ENCODE measurements around the gene ATP9A. TPM values are rescaled to one million over a fixed set of nuclear protein-coding genes. Genes with fewer than 3 reads are reported as not detected.
"Not testable (repeated sequence)": the region's sequence is repeated elsewhere in the genome, so short reads cannot be mapped to it uniquely, and the experiment has no call there.

The ATP9A gene
- total RNA-seq, 2 donors from 2014 or later, result 0.07 to 4.1 TPM

- DNase-seq (ENCODE audit: low spot score in 2 of 2), result no peak
- ATAC-seq, result no peak
- H3K36me3 Mint-ChIP-seq, result no peaks in the 10 kb centered on the region
- H3K9me3 Mint-ChIP-seq, result no peaks in the 10 kb centered on the region
- no peak overlapping the region for H3K27ac Mint-ChIP-seq
These were observed 28.4 kb downstream of the ATP9A start for GRCh38 chr20:51739722-51740249.

DNA sequence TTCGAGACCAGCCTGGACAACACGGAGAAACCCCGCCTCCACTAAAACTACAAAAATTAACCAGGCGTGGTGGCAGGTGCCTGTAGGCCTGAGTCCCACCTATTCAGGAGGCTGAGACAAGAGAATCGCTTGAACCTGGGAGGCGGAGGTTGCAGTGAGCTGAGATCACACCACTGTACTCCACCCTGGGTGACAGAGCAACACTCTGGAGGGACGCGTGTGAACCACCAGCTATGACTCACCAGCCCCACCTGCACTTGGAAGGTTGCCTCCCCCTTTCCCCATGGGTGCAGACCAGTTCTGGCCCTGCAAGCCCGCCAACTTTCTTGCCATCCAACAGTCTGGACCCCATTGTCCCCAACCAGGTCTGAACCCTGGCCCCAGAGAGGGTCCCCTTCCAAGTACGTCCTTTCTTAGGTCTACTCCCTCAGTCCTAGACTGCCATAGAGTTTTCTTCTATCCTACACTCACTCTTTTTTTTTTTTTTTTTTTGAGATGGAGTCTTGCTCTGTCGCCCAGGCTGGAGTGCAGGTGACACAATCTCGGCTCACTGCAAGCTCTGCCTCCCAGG lies 29.2 kb downstream of the ATP9A start:
- no peaks in the 10 kb centered on the region for H3K9me3 Mint-ChIP-seq
- ATAC-seq (no peak), DNase-seq (ENCODE audit: low spot score in 2 of 2) (no peak)
- H3K27ac Mint-ChIP-seq, result no peak overlapping the region
- no peaks in the 10 kb centered on the region for H3K36me3 Mint-ChIP-seq

GRCh38 chr20:51738261-51738660 lies 29.9 kb downstream of the ATP9A start:
- not testable (repeated sequence) for DNase-seq (ENCODE audit: low spot score in 2 of 2); H3K9me3 Mint-ChIP-seq; H3K27ac Mint-ChIP-seq; H3K36me3 Mint-ChIP-seq; ATAC-seq

DNA sequence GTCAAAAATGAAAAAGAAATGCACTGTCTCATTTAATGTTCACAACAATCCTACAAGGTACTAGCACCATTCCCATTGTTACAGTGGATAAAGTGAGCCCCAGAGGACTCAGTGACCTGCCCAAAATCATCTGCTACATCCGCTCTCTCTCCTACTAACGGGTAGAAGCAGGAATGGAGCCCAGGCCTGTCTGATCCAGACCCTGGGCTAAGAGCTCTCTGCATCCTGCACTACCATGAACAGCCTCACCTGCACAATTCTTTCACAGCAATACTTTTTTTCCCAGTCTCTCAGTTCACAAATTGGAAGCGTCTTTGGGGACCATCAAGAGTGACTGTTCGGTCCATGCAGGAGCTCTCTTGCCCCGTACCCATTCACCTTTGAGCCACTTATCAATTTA lies 31.2 kb downstream of the ATP9A start:
- no peak overlapping the region for H3K27ac Mint-ChIP-seq
- no peaks in the 10 kb centered on the region for H3K9me3 Mint-ChIP-seq
- DNase-seq (ENCODE audit: low spot score in 2 of 2) (no peak), ATAC-seq (no peak)
- H3K36me3 Mint-ChIP-seq, result no peaks in the 10 kb centered on the region

DNA sequence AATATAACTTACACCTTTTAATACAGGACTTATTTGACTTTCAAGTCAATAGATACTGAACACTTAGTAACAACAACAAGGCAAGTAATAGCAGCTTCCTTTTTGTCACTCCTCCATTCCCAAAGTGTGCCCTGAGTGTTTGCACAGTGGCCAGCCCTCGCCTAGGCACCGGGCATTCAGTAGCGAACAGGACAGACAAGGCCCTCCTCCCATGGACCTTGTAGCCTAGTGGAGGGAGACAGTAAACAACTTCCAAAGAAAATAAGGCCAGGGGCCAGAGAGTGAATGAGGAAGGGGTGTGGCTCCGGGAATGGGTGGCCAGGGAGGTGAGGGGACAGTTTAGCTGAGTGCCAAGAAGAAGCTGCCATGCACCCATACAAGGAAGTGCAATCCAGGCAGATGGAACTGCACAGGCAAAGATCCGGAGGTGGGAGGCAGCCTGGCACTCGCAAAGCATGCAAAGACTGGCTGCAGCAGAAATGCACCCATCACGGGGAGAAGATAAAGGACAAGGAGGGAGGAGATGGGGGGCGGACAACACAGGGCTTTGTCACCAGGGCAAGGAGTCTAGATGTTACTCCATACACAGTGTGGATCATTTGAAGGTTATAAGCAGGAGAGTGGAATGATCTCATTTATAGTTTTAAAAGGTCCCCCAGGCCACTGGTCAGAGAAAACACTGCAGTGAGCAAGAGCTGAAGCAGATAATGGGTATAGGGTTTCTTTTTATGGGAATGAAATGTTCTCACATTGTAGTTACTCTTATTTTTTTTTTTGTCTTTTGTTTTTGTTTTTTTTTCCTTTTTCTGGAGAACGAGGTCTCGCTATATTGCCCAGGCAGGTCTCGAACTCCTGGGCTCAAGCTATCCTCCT lies 32.2 kb downstream of the ATP9A start:
- no peak overlapping the region for H3K27ac Mint-ChIP-seq
- no peaks in the 10 kb centered on the region for H3K9me3 Mint-ChIP-seq
- no peaks in the 10 kb centered on the region for H3K36me3 Mint-ChIP-seq
- ATAC-seq (no peak), DNase-seq (ENCODE audit: low spot score in 2 of 2) (no peak)

DNA sequence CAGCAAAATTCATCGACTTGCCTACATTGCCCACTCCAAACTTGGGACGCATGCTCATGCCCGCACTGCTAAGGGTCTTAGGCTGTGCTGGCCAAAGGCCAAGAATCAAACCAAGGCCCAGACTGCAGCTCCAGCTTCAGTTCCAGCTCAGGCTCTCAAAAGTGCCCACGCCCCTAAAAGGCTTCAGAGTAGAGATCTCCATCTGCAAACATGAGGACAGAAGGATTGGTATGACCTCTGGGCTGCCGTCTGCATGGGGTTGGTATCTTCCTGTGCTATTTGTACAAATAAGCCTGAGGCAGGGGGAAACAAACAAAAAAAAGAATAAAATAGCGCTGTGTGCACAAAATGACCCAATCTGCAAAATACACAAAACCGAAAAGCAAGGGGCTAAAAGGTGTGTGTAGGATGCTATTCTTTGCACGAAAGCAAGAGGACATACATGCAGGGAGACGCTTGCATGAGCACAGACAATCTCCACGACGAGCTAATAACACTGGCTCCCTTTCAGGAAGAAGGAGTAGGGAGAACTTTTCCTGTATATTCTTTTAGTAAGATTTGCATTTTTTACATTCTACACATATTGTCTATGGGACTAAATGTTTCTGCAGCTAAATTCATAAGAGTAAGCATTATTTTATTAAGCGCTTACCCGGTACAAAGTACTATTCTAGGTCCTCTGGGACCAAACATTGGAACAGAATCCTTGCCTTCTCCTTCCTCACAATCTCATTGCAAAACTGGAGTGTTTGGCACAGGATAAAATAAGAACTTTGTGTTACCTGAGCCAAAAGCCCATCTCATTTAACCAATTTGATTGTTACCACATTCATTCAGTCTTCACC lies 33.1 kb downstream of the ATP9A start:
- Mint-ChIP-seq H3K27ac (no peak overlapping the region), H3K9me3 (no peaks in the 10 kb centered on the region), H3K36me3 (no peaks in the 10 kb centered on the region)
- ATAC-seq, result no peak
- DNase-seq (ENCODE audit: low spot score in 2 of 2), result no peak

DNA sequence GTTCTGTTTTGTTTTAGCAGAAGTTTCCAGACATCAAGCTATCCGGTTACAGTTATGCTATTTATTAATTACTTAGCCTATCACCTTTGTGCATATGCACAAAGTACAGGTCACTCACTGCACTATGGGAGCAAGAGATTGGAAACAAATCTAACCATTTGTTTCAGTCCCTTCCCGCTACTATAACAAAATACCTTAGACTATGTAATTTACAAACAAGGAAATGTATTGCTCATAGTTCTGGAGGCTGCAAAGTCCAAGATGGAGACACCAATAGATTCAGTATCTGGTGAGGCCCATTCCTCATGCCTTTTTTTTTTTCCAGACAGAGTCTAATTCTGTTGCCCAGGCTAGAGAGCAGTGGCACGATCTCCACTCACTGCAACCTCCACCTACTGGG lies 35.1 kb downstream of the ATP9A start:
- DNase-seq (ENCODE audit: low spot score in 2 of 2), result no peak

DNA sequence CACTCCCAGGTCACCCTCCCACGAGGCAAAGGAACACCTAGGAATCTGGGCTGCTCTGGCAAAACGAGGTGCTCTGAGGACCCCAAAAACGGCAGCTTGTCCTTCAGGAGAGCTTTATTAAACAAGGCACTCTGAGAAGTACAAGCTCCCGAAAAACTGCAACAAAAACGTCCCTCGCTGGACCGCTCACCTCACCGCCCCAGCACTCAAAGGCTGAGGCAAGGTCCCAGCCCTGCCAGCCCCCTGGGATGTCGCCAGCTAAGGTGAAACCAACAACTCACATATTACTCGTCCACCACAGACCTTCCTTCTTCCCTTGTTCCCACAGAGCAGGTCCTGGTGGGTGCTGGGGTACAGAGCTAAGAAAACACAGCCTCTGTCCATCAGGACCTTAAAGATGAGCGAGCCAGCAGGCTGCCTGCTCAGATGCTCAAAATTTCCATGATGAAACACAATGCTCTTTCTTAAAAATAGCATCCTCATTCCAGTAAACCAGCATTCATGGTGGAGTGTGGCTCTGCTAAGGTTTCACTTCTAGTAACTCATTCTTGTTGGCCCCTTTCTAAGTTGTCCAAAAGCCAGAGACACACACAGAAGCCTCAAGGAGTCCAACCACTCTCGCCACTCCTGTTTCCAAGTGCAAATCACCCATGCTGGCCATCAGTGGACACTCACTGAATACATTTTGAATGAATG lies 35.9 kb downstream of the ATP9A start:
- Mint-ChIP-seq H3K36me3 (no peaks in the 10 kb centered on the region), H3K9me3 (no peaks in the 10 kb centered on the region), H3K27ac (peak overlapping the region in 1 of 2 donors; percentile 98)
- DNase-seq (ENCODE audit: low spot score in 2 of 2), result no peak
- ATAC-seq, result peak; percentile 49 to 90

More for the DNA sequence above, 35.1 kb downstream of the ATP9A start:
- ATAC-seq, result no peak
- Mint-ChIP-seq H3K36me3 (no peaks in the 10 kb centered on the region), H3K27ac (no peak overlapping the region), H3K9me3 (no peaks in the 10 kb centered on the region)

DNA sequence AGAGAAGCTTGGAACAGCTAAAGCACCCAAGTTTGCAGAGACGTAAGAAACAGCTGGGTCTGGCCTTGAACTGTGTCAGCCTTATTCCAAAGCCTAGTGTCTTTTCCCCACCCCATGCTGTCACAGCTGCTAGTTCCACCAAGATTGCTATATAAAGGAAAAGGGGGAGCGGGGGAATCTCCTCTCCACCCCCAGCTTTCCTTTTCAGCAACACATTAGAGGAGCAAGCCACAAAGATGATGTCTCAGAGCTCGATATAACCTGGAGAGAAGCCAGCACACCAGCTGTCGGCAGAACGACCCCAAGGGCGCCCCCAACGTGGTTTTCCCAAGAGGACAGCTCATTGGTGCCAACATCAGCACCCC lies 36.5 kb downstream of the ATP9A start:
- Mint-ChIP-seq H3K27ac (peak overlapping the region in 1 of 2 donors; percentile 60), H3K9me3 (no peaks in the 10 kb centered on the region), H3K36me3 (no peaks in the 10 kb centered on the region)
- DNase-seq (ENCODE audit: low spot score in 2 of 2) (no peak), ATAC-seq (no peak)

- no peak overlapping the region for H3K27ac Mint-ChIP-seq
- DNase-seq (ENCODE audit: low spot score in 2 of 2) (no peak), ATAC-seq (no peak)
- no peaks in the 10 kb centered on the region for H3K9me3 Mint-ChIP-seq
- H3K36me3 Mint-ChIP-seq, result no peaks in the 10 kb centered on the region
These were observed 38.4 kb downstream of the ATP9A start for GRCh38 chr20:51729771-51730170.

- ATAC-seq (no peak), DNase-seq (ENCODE audit: low spot score in 2 of 2) (no peak)
- Mint-ChIP-seq H3K36me3 (no peaks in the 10 kb centered on the region), H3K27ac (no peak overlapping the region), H3K9me3 (no peaks in the 10 kb centered on the region)
These were observed 39.5 kb downstream of the ATP9A start for GRCh38 chr20:51728737-51729136.

- no peak for DNase-seq (ENCODE audit: low spot score in 2 of 2)
- no peak overlapping the region for H3K27ac Mint-ChIP-seq
- ATAC-seq, result no peak
- no peaks in the 10 kb centered on the region for H3K9me3 Mint-ChIP-seq
- H3K36me3 Mint-ChIP-seq, result no peaks in the 10 kb centered on the region
These were observed 40.3 kb downstream of the ATP9A start for GRCh38 chr20:51727872-51728271.

DNA sequence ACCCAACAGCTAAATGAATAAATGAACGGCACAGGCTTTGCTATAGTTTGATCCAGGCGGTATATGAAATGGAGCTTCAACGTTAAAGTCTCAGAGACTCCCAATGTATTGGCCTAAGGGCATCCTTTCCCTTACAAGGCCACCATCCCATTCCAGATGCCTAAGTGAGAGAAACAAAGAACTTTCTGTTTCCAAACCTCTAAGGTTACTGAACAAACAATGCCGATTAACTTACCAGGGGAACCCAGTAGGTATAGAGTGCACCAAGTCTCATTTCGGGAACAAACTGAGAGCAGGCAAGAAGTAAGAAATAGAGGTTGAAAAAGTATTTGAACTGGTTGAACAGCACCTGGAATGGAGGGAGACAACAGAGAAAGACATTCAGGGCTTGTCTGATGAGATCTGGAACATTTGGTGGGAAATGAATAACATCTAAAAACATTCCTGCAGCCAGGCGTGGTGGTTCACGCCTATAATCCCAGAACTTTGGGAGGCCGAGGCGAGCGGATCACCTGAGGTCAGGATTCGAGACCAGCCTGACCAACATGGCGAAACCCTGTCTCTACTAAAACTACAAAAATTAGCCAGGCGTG lies 42.5 kb downstream of the ATP9A start:
- DNase-seq (ENCODE audit: low spot score in 2 of 2) (no peak), ATAC-seq (no peak)
- Mint-ChIP-seq H3K27ac (no peak overlapping the region), H3K36me3 (no peaks in the 10 kb centered on the region), H3K9me3 (no peaks in the 10 kb centered on the region)

GRCh38 chr20:51723026-51723425 lies 45.2 kb downstream of the ATP9A start:
- DNase-seq (ENCODE audit: low spot score in 2 of 2); H3K9me3 Mint-ChIP-seq; H3K36me3 Mint-ChIP-seq; H3K27ac Mint-ChIP-seq; ATAC-seq: not testable (repeated sequence)

DNA sequence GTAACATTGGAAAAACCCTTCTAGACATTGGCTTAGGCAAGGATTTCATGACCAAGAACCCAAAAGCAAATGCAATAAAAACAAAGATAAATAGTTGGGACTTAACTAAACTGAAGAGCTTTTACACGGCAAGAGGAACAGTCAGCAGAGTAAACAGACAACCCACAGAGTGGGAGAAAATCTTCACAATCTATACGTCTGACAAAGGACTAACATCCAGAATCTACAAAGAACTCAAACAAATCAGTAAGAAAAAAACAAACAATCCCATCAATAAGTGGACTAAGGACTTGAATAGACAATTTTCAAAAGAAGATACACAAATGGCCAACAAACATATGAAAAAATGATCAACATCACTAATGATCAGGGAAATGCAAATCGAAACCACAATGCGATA lies 45.9 kb downstream of the ATP9A start:
- not testable (repeated sequence) for H3K27ac Mint-ChIP-seq; DNase-seq (ENCODE audit: low spot score in 2 of 2); H3K36me3 Mint-ChIP-seq; ATAC-seq; H3K9me3 Mint-ChIP-seq

DNA sequence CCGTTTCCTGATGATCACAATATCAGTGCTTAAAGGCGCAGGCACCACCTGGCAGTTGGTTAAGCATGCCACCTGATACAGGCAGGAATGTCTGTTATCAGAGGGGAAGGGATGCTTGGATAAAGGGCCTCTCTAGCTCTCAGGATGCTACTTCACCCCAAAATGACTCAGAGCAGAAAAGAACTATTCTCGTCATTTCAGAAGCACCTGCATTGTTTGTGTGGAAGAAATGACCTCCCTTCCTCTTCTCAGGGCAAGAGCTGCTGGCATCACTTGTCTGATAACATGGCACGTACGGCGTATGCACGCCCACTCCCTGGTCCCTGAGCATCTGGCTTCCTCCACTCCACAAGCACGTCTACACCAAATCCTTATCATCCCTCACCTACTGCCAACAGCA lies 47.3 kb downstream of the ATP9A start:
- no peaks in the 10 kb centered on the region for H3K36me3 Mint-ChIP-seq
- no peaks in the 10 kb centered on the region for H3K9me3 Mint-ChIP-seq
- DNase-seq (ENCODE audit: low spot score in 2 of 2) (peak in 1 of 2 donors; percentile 27), ATAC-seq (peak in 1 of 2 donors; percentile 92)
- no peak overlapping the region for H3K27ac Mint-ChIP-seq
